ENCODE data around the gene TTC33. TPM values are rescaled to one million over a fixed set of nuclear protein-coding genes. Genes with fewer than 3 reads are reported as not detected.

Gene TTC33
- total and polyA plus RNA-seq, 2 of the 4 experiments (the other 2 are of a cell fraction), result 3.1 to 8.1 TPM

DNA sequence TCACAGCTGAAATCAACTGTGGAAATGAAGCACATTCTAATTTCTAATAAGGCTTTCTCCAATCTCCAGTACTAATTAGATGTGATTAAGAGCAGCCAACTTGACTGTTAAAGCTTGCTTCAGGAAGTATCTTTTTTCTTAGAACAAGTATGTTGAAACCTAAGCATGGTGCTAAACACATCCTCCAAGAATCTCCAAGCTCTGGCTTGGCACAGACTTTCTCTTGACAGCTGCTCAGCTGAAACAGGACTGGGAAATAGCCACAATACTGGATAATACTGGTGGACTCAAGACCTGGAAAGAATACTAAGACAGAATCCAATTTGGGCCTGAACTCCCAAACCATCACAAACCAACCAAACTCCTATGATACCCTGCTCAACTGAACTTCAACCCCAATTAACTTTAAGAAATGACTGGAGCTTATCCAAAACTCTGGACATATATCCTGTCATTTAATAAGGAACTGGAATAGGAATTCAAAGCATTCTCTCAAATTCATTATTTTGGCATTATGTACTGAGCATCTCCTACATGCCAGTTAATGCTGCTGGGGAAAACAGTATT, 26.2 kb upstream of the TTC33 start:
- Histone ChIP-seq H4K91ac (ENCODE audit: insufficient read depth, low read depth, low read length) (no peak overlapping the region), H3K9me1 (ENCODE audit: insufficient read depth, low read length) (no peaks in the 10 kb centered on the region; the same call in 1 of the 2 replicates), H3K27me3 (ENCODE audit: control insufficient read depth, insufficient read depth, low read length) (no peaks in the 10 kb centered on the region), H3K4me2 (ENCODE audit: low read depth, low read length) (peak overlapping the region; percentile 25; the same call in 1 of the 2 replicates), H3K9ac (ENCODE audit: low read depth, low read length) (no peak overlapping the region), H3K79me1 (ENCODE audit: low read depth in 1 of 2, low read length in 2 of 2) (peaks cover 2 to 40% of the 10 kb centered on the region in 2 experiments; a peak in 3 of 4 replicates), H3K56ac (ENCODE audit: extremely low read depth, insufficient read depth, low read length) (no peak overlapping the region), H3K18ac (ENCODE audit: low read depth, low read length) (no peak overlapping the region), H2AK5ac (ENCODE audit: low read depth, low read length) (no peak overlapping the region), H2BK15ac (ENCODE audit: low read depth, low read length) (no peak overlapping the region), H2AFZ (replicated peaks; ENCODE audit: low read length, poor library complexity) (no peak overlapping the region), H3K36me3 (ENCODE audit: control insufficient read depth, insufficient read depth, low read length) (peaks cover 2% of the 10 kb centered on the region; the same call in 1 of the 2 replicates), H3K14ac (replicated peaks; ENCODE audit: low read depth, low read length) (no peak overlapping the region), H2BK20ac (ENCODE audit: low read depth, low read length) (no peak overlapping the region), H3K4me1 (ENCODE audit: control insufficient read depth, insufficient read depth, low read length) (peaks cover 6% of the 10 kb centered on the region), H4K20me1 (ENCODE audit: insufficient read depth, low read length) (peaks cover 82% of the 10 kb centered on the region), H3K27ac (ENCODE audit: insufficient read depth, low read length) (no peak overlapping the region), H2AK9ac (replicated peaks; ENCODE audit: low read depth, low read length, poor library complexity) (no peak overlapping the region), H2BK5ac (ENCODE audit: low read depth, low read length, poor library complexity, severe bottlenecking) (no peak overlapping the region), H4K5ac (ENCODE audit: low read depth, low read length) (no peak overlapping the region), H2BK120ac (ENCODE audit: low read depth, low read length) (no peak overlapping the region), H4K8ac (ENCODE audit: low read depth in 2 of 2, low read length in 2 of 2) (no peak overlapping the region), H3K9me3 (ENCODE audit: control insufficient read depth, insufficient read depth, low read length) (no peaks in the 10 kb centered on the region), H3K4ac (ENCODE audit: low read depth, low read length) (no peak overlapping the region), H3K23ac (ENCODE audit: low read depth, low read length) (no peak overlapping the region), H3K4me3 (ENCODE audit: insufficient read depth, low read depth, low read length) (no peak overlapping the region)
- dilution Hi-C loops (cut with HindIII; ENCODE audit: low sequenced_read_pairs, unreplicated experiment), result no loop called here
- peak; percentile 88 for ATAC-seq (ENCODE audit: low read depth)
- intact Hi-C loops (cut with micrococcal nuclease), result loop anchor here (1.0 kb wide), 1 partner anchor 8 kb away; no protein-coding TSS in a partner anchor
- in situ Hi-C loops (cut with MboI; ENCODE audit: low sequenced_read_pairs), result no loop called here
- no TSS peak for BruUV-seq (replicated peaks)
- POLR2A ChIA-PET (ENCODE audit: unreplicated experiment), result no interaction called here
- CTCF ChIA-PET, result no interaction called here
- no peak for TF ChIP-seq ELK1 (IDR thresholded peaks at IDR 0.05; ENCODE audit: borderline replicate concordance, low read depth, low read length)
- TF ChIP-seq MAZ (IDR thresholded peaks at IDR 0.05; ENCODE audit: borderline replicate concordance, low read depth, low read length), result no peak
- TF ChIP-seq CEBPB (IDR thresholded peaks at IDR 0.05; ENCODE audit: low read depth, low read length), result peak; percentile 11; the same call in 1 of the 2 replicates
- TF ChIP-seq MXI1 (IDR thresholded peaks at IDR 0.05; ENCODE audit: borderline replicate concordance, low read depth, low read length), result peak; percentile 45; the same call in 1 of the 2 replicates
- no peak for TF ChIP-seq CHD1 (IDR thresholded peaks at IDR 0.05; ENCODE audit: low read depth, low read length)
- no peak for TF ChIP-seq MAFK (IDR thresholded peaks at IDR 0.05; ENCODE audit: low read depth, low read length)
- DNase-seq, result peak; percentile 77

Measured in IMR-90 (cell line).